Mesendoderm (in vitro differentiated cells): ENCODE results near the gene AIMP1.

Experiments
- DNase-seq: peaks from one replicate; pipeline ENCODE4 v3.0.0; 2013
- H2AK5ac ChIP-seq: 2 replicates; pipeline ENCODE4 v1.6.1; 2013; ENCODE audit warnings: low read length, inconsistent platforms
- H2BK120ac ChIP-seq: 2 replicates; pipeline ENCODE4 v1.6.1; 2013; ENCODE audit warnings: low read depth, mild to moderate bottlenecking, low read length, moderate library complexity, mixed read lengths
- H2BK15ac ChIP-seq: replicated peaks from 2 replicates; pipeline ENCODE4 v1.6.1; 2013; ENCODE audit warnings: low read depth, mild to moderate bottlenecking, moderate library complexity
- H2BK5ac ChIP-seq: 2 replicates; pipeline ENCODE4 v1.6.1; 2013; ENCODE audit warnings: low read length, inconsistent platforms
- H3K18ac ChIP-seq: 2 replicates; pipeline ENCODE4 v1.6.1; 2013; ENCODE audit warnings: mild to moderate bottlenecking, low read length, mixed read lengths
- H3K23ac ChIP-seq: one replicate; pipeline ENCODE4 v1.6.1; 2013; ENCODE audit warnings: low read length
- H3K27ac ChIP-seq: 2 replicates; pipeline ENCODE4 v1.5.1; 2013; ENCODE audit warnings: low read depth, mild to moderate bottlenecking, inconsistent platforms, low read length, moderate library complexity
- H3K27me3 ChIP-seq: 2 replicates; pipeline ENCODE4 v1.6.1; 2013; ENCODE audit warnings: low read length, control low read depth, mild to moderate bottlenecking, inconsistent platforms; ENCODE audit not compliant: insufficient read depth, poor library complexity
- H3K36me3 ChIP-seq: 2 replicates; pipeline ENCODE4 v1.6.1; 2013; ENCODE audit warnings: low read length, inconsistent platforms; ENCODE audit not compliant: control insufficient read depth, insufficient read depth
- H3K4ac ChIP-seq: one replicate; pipeline ENCODE4 v1.6.1; 2013; ENCODE audit warnings: low read depth, mild to moderate bottlenecking, low read length, moderate library complexity
- H3K4me1 ChIP-seq: 2 replicates; pipeline ENCODE4 v1.6.1; 2013; ENCODE audit warnings: low read depth, low read length, inconsistent platforms; ENCODE audit not compliant: control insufficient read depth
- H3K4me2 ChIP-seq: 2 replicates; pipeline ENCODE4 v1.6.1; 2013; ENCODE audit warnings: low read length
- H3K4me3 ChIP-seq: 2 replicates; pipeline ENCODE4 v1.5.1; 2013; ENCODE audit warnings: mild to moderate bottlenecking, low read length
- H3K56ac ChIP-seq: one replicate; pipeline ENCODE4 v1.6.1; 2013; ENCODE audit warnings: low read length
- H3K79me1 ChIP-seq: 2 replicates; pipeline ENCODE4 v1.6.1; 2013; ENCODE audit warnings: low read length, inconsistent platforms
- H3K79me2 ChIP-seq: 2 replicates; pipeline ENCODE4 v1.6.1; 2013; ENCODE audit warnings: mild to moderate bottlenecking, low read length; ENCODE audit not compliant: control insufficient read depth, insufficient read depth
- H3K9ac ChIP-seq: 2 replicates; pipeline ENCODE4 v1.6.1; 2013; ENCODE audit warnings: low read length, inconsistent platforms
- H4K5ac ChIP-seq: one replicate; pipeline ENCODE4 v1.6.1; 2013; ENCODE audit warnings: low read length
- H4K8ac ChIP-seq: one replicate; pipeline ENCODE4 v1.6.1; 2013; ENCODE audit warnings: low read depth, mild to moderate bottlenecking, control low read depth, low read length, moderate library complexity
- WGBS: extraction: QIAGEN DNeasy Blood & Tissue Kit; methylation state at CpG from one replicate; pipeline ENCODE4 v1.1.7; 2013; ENCODE audit warnings: low lambda C conversion rate, missing lambda C conversion rate; ENCODE audit not compliant: insufficient coverage; ENCODE audit errors: extremely low coverage; 5-methylcytosine and 5-hydroxymethylcytosine counted together

Gene AIMP1

DNA sequence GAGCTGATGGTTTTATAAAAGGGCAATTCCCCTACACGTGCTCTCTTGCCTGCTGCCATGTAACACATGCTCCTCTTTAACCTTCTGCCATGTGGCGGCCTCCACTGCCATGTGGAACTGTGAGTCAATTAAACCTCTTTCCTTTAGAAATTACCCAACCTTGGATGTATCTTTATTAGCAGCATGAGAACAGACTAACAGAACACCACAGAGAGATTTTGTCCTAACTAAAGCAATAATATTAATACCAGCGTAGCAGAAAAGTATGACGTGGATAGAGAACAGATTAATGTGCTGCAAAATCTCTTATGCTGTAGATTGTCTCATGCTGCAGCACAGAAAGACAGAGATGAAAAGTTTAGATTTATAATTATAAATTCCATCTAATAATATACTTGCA, 23.1 kb downstream of the AIMP1 start:
- WGBS: no CpG with 5 or more reads among the region's 4 CpGs

DNA sequence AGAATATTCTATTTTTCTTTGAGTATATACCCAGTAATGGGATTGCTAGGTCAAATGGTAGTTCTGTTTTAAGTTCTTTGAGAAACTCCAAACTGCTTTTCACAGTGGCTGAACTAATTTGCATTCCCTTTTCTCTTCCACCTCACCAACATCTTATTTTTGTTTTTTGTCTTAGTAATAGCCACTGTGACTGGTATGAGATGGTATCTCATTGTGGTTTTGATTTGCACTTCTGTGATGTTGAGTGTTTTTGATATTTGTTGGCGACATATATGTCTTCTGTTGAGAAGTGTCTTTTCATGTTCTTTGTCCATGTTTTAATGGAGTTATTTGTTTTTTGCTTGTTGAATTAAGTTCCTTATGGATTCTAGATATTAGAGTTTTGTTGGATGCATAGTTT, 24.4 kb downstream of the AIMP1 start:
- Histone ChIP-seq H3K79me2 (no peaks in the 10 kb centered on the region), H4K5ac (no peak overlapping the region), H2BK15ac (no peak overlapping the region), H3K4me2 (no peak overlapping the region), H3K56ac (no peak overlapping the region), H3K27ac (no peak overlapping the region), H3K27me3 (no peaks in the 10 kb centered on the region), H3K9ac (no peak overlapping the region), H2AK5ac (no peak overlapping the region), H3K4me1 (no peaks in the 10 kb centered on the region), H3K4me3 (no peak overlapping the region), H3K23ac (no peak overlapping the region), H2BK5ac (no peak overlapping the region), H3K4ac (no peak overlapping the region), H3K79me1 (no peaks in the 10 kb centered on the region), H3K36me3 (peaks cover 3% of the 10 kb centered on the region), H4K8ac (no peak overlapping the region), H2BK120ac (no peak overlapping the region), H3K18ac (no peak overlapping the region)
- no peak for DNase-seq
- no CpG with 5 or more reads among the region's 1 CpG for WGBS

More for the DNA sequence above, 23.1 kb downstream of the AIMP1 start:
- Histone ChIP-seq H2BK5ac (no peak overlapping the region), H2BK120ac (no peak overlapping the region), H2BK15ac (no peak overlapping the region), H3K79me2 (no peaks in the 10 kb centered on the region), H3K9ac (no peak overlapping the region), H3K4me2 (no peak overlapping the region), H3K4me1 (no peaks in the 10 kb centered on the region), H4K8ac (no peak overlapping the region), H3K4ac (no peak overlapping the region), H3K36me3 (peaks cover 3% of the 10 kb centered on the region), H3K18ac (no peak overlapping the region), H3K56ac (no peak overlapping the region), H2AK5ac (no peak overlapping the region), H3K23ac (no peak overlapping the region), H3K79me1 (no peaks in the 10 kb centered on the region), H3K4me3 (no peak overlapping the region), H3K27ac (no peak overlapping the region), H4K5ac (no peak overlapping the region), H3K27me3 (no peaks in the 10 kb centered on the region)
- DNase-seq: no peak

DNA sequence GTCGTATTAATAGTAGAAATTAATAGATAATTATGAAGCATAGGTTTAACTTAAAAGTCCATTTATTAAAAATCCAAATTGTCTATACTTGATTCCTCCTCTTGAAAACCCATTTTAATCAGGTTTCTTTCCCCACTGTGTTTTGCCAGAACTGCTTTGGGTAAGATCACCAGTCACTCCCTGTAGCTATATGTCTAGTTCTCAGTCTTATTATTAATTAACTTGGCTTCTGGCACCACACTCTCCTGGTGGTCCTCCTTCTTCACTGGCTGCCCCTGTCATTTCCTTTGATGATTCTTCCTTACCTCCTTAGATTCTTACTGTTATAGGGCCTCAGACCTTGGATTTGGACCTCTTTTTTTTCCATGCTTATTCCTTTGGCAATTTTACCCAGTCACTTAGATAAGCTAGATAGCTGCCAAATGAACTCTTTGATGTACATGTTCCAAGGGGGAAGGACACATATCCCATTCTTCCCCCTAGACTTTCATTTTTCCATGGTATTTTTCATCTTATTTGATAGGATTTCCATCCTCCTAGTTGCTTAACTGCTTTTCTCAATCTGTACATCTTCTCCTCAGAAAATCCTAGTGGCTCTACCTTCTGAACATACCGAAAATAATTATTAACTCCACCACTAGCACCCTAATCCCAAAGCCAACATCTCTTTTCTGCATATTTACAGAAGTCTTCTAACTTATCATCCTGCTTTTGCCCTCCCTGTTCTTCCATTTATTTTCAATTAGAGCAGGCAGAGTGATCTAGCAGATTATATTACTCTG, 27.7 kb downstream of the AIMP1 start:
- Histone ChIP-seq H3K9ac (no peak overlapping the region), H2AK5ac (no peak overlapping the region), H3K79me1 (no peaks in the 10 kb centered on the region), H3K4ac (no peak overlapping the region), H3K27me3 (no peaks in the 10 kb centered on the region), H3K56ac (no peak overlapping the region), H3K23ac (no peak overlapping the region), H3K4me2 (no peak overlapping the region), H4K5ac (no peak overlapping the region), H3K4me3 (no peak overlapping the region), H3K79me2 (no peaks in the 10 kb centered on the region), H2BK120ac (no peak overlapping the region), H3K18ac (no peak overlapping the region), H2BK5ac (no peak overlapping the region), H3K27ac (no peak overlapping the region), H4K8ac (no peak overlapping the region), H3K4me1 (no peaks in the 10 kb centered on the region), H2BK15ac (no peak overlapping the region), H3K36me3 (no peaks in the 10 kb centered on the region)
- WGBS: 100% methylated on average over 1 of the region's 2 CpGs
- DNase-seq: no peak

DNA sequence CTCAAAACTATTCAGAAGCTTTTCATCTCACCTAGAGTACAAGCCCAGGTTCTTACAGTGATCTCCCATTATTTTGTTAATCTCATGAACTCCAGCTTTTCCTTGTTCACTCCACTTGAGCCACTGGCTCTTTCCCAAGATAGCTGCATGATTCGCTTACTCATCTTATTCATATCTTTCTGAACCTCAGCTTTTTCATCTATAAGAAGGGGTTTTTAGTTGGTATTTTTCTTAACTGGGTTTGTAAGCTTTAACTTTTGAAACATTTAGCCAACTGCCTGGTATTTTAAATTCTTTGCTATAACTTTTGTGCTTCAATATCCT, 28.3 kb downstream of the AIMP1 start:
- H3K23ac ChIP-seq: no peak overlapping the region
- H2BK15ac ChIP-seq: no peak overlapping the region
- H3K18ac ChIP-seq: no peak overlapping the region
- no peak for DNase-seq
- no peak overlapping the region for H3K4ac ChIP-seq
- WGBS: no CpG with 5 or more reads among the region's 1 CpG
- no peaks in the 10 kb centered on the region for H3K79me2 ChIP-seq
- H3K9ac ChIP-seq: no peak overlapping the region
- H3K79me1 ChIP-seq: no peaks in the 10 kb centered on the region
- no peak overlapping the region for H3K4me3 ChIP-seq
- no peak overlapping the region for H4K8ac ChIP-seq
- no peaks in the 10 kb centered on the region for H3K27me3 ChIP-seq
- H3K4me1 ChIP-seq: no peaks in the 10 kb centered on the region
- no peak overlapping the region for H4K5ac ChIP-seq
- no peak overlapping the region for H3K4me2 ChIP-seq
- no peak overlapping the region for H3K27ac ChIP-seq
- no peak overlapping the region for H2BK5ac ChIP-seq
- no peak overlapping the region for H3K56ac ChIP-seq
- no peaks in the 10 kb centered on the region for H3K36me3 ChIP-seq
- no peak overlapping the region for H2BK120ac ChIP-seq
- H2AK5ac ChIP-seq: no peak overlapping the region

DNA sequence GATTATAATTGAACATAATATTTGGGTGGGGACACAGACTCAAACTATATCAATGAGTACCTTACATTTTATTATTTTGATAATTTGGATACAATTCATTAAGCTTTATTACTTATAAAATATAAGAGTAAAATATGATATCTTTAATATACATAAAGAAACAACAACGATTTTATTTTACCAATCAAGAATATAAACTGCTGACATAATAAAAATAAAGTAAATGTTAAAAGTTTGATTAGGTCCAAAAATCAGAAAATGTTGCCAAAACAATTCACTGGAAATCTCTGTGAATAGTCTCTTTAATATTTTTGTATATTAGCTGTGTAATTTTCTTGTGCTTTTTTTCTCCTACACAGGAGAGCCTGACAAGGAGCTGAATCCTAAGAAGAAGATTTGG, 30.8 kb downstream of the AIMP1 start:
- Histone ChIP-seq H3K23ac (no peak overlapping the region), H3K36me3 (no peaks in the 10 kb centered on the region), H3K27ac (no peak overlapping the region), H2BK120ac (no peak overlapping the region), H3K4me3 (no peak overlapping the region), H3K4me1 (no peaks in the 10 kb centered on the region), H3K56ac (no peak overlapping the region), H3K27me3 (no peaks in the 10 kb centered on the region), H3K4me2 (no peak overlapping the region), H3K4ac (no peak overlapping the region), H3K9ac (no peak overlapping the region), H2BK15ac (no peak overlapping the region), H3K18ac (no peak overlapping the region), H3K79me1 (no peaks in the 10 kb centered on the region), H2BK5ac (no peak overlapping the region), H4K8ac (no peak overlapping the region), H3K79me2 (no peaks in the 10 kb centered on the region), H4K5ac (no peak overlapping the region), H2AK5ac (no peak overlapping the region)
- WGBS: no CpG with 5 or more reads among the region's 1 CpG
- DNase-seq: no peak

DNA sequence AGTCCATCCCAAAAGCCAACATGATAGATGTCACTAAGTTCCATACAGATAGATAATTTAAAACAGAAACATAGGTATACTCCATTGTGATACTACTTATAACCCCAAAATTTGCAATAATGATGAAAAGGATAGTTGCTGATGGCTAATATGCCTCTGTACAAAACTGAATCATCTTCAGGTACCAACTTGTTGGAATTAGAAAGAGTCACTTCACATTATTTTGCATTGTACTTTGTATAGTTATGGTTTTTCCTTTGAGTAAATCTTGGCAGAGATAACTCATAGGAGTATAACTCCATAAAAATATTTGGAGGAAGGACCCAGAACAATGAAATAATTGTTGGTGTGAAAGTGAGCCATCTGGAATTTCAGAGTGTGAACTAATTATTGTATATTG, 34.7 kb downstream of the AIMP1 start:
- Histone ChIP-seq H3K4me2 (no peak overlapping the region), H2BK15ac (no peak overlapping the region), H3K79me2 (no peaks in the 10 kb centered on the region), H3K9ac (no peak overlapping the region), H2BK120ac (no peak overlapping the region), H4K5ac (no peak overlapping the region), H3K79me1 (no peaks in the 10 kb centered on the region), H2BK5ac (no peak overlapping the region), H2AK5ac (no peak overlapping the region), H3K36me3 (no peaks in the 10 kb centered on the region), H3K4ac (no peak overlapping the region), H3K4me3 (no peak overlapping the region), H3K23ac (no peak overlapping the region), H3K27ac (no peak overlapping the region), H3K56ac (no peak overlapping the region), H3K4me1 (no peaks in the 10 kb centered on the region), H3K27me3 (no peaks in the 10 kb centered on the region), H4K8ac (no peak overlapping the region), H3K18ac (no peak overlapping the region)
- no peak for DNase-seq
